ENCODE data around the gene HLA-DMA.
"Not testable (repeated sequence)": the region's sequence is repeated elsewhere in the genome, so short reads cannot be mapped to it uniquely, and the experiment has no call there.

The HLA-DMA gene

GRCh38 chr6:32950010-32950409 lies 2.9 kb downstream of the HLA-DMA start:
- no peak for TF ChIP-seq ZFX (IDR thresholded peaks at IDR 0.05; ENCODE audit: borderline replicate concordance)

GRCh38 chr6:32949113-32949512 lies 3.8 kb downstream of the HLA-DMA start:
- TF ChIP-seq CTCF (IDR thresholded peaks at IDR 0.05) (no peak), ZFX (IDR thresholded peaks at IDR 0.05; ENCODE audit: borderline replicate concordance) (no peak)
- no peak overlapping the region for H3K27ac ChIP-seq

More at GRCh38 chr6:32950010-32950409, 2.9 kb downstream of the HLA-DMA start:
- H3K27ac ChIP-seq, result no peak overlapping the region

- H3K27ac ChIP-seq, result no peak overlapping the region
Measured at GRCh38 chr6:32947552-32948465, 5.1 kb downstream of the HLA-DMA start.

DNA sequence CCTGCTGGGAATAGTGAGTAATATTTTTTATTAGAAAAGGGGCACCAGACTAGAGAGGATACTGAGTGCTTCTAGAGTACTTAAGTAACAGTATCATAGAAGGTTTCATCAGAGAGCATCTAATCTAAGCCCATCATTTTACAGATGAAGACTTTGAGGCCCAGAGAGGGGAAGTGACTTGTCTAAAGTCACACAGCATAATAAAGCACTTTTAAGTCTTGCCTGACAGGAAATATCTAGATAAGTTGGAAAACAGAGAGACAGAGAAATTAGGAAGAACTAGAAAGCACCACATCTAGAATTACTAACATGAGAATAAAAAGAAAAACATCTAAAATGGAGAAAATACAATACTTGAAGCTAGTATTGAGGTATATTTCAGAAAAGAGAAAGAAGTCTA lies 6.0 kb downstream of the HLA-DMA start:
- no peak overlapping the region for H3K27ac ChIP-seq
- TF ChIP-seq CTCF (IDR thresholded peaks at IDR 0.05), result no peak
- no peak for TF ChIP-seq ZFX (IDR thresholded peaks at IDR 0.05; ENCODE audit: borderline replicate concordance)

More at GRCh38 chr6:32947552-32948465, 5.1 kb downstream of the HLA-DMA start:
- TF ChIP-seq ZFX (IDR thresholded peaks at IDR 0.05; ENCODE audit: borderline replicate concordance), result no peak
- peak; percentile 86 for TF ChIP-seq CTCF (IDR thresholded peaks at IDR 0.05)

- no peak overlapping the region for H3K27ac ChIP-seq
- TF ChIP-seq ZFX (IDR thresholded peaks at IDR 0.05; ENCODE audit: borderline replicate concordance), result no peak
- TF ChIP-seq CTCF (IDR thresholded peaks at IDR 0.05), result no peak
Measured at GRCh38 chr6:32945953-32946352, 6.9 kb downstream of the HLA-DMA start.

DNA sequence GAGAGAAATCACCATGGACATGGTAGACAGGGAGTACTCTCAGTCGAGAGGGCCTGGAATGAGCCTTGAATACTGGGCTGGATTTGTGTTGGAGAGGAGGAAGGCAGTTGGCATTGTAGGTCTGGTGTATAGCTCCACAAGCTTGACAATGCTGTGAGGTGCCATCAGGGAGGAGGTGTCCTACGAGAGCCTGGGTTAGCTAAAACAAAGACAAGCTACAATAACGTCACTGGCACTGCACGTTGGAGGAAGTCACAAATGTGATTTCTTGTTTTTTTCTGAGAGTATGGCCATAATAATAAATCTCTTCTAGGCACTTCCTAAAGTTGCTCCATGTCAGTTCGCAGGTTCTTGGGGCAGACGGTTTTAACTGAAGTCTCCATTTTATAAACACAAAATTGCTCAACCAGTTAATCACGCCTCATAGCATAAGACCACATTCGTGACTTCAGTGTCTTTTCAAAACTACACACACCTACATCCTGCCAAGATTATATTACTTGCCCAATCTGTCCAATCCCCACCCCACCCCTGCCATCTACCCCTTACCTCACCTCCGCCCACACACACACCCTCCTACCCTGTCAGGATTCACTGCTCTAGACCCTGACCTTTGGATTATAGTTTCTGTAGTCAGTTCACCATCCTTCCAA lies 7.7 kb downstream of the HLA-DMA start:
- TF ChIP-seq ZFX (IDR thresholded peaks at IDR 0.05; ENCODE audit: borderline replicate concordance), result no peak
- TF ChIP-seq CTCF (IDR thresholded peaks at IDR 0.05), result no peak
- H3K27ac ChIP-seq, result no peak overlapping the region

- H3K27ac ChIP-seq, result no peak overlapping the region
- TF ChIP-seq CTCF (IDR thresholded peaks at IDR 0.05) (no peak), ZFX (IDR thresholded peaks at IDR 0.05; ENCODE audit: borderline replicate concordance) (no peak)
Measured at GRCh38 chr6:32943864-32944649, 8.8 kb downstream of the HLA-DMA start.

DNA sequence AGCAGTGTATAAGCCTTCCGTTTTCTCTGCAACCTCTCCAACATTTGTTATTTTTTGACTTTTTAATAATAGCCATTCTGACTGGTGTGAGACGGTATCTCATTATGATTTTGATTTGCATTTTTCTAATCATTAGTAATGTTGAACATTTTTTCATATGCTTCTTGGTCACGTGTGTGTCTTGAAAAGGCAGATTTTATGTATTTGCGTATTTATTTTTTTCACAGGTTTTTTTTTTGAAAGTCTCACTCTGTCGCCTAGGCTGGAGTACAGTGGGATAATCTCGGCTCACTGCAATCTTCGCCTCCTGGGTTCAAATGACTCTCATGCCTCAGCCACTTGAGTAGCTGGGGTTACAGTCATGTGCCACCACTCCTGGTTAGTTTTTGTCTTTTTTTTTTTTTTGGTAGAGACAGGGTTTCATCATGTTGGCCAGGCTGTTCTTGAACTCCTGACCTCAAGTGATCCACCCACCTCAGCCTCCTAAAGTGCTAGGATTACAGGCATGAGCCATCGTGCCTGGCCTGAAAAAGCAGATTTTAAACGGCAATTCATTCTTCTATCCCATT lies 10.3 kb downstream of the HLA-DMA start:
- not testable (repeated sequence) for H3K27ac ChIP-seq

Measured in 22Rv1 (cell line).